Neural cell (in vitro differentiated cells): ENCODE results near the gene CFC1B. TPM values are rescaled to one million over a fixed set of nuclear protein-coding genes. Genes with fewer than 3 reads are reported as not detected.
"Not testable (repeated sequence)": the region's sequence is repeated elsewhere in the genome, so short reads cannot be mapped to it uniquely, and the experiment has no call there.

Experiments used
- H2AFZ ChIP-seq: fragments of 200-600, 300-800 bp; sonication (generic), shearing (Covaris generic); 2 replicates; pipeline ENCODE4 v1.6.0; 2014; ENCODE audit warnings: low read depth, mild to moderate bottlenecking, antibody characterized with exemption, low read length, moderate library complexity
- H3F3A ChIP-seq: fragments of 200-600 bp; shearing (Covaris generic); 2 replicates; pipeline ENCODE4 v1.6.1; 2016; ENCODE audit warnings: mild to moderate bottlenecking, moderate library complexity, mixed read lengths, antibody characterized with exemption, low read length; ENCODE audit not compliant: insufficient read depth, poor library complexity, severe bottlenecking
- H3K27ac ChIP-seq: fragments of 200-600, 300-800 bp; sonication (generic), shearing (Covaris generic); 2 replicates; pipeline ENCODE4 v1.5.1; 2014; ENCODE audit warnings: mild to moderate bottlenecking, low read length, moderate library complexity
- H3K27me3 ChIP-seq: fragments of 300-800, 200-600 bp; sonication (generic), shearing (Covaris generic); 2 replicates; pipeline ENCODE4 v1.6.0; 2014; ENCODE audit warnings: mild to moderate bottlenecking, low read depth, low read length, moderate library complexity; ENCODE audit not compliant: insufficient read depth
- H3K36me3 ChIP-seq: fragments of 300-800, 200-600 bp; sonication (generic), shearing (Covaris generic); 2 replicates; pipeline ENCODE4 v1.5.1; 2014; ENCODE audit warnings: mild to moderate bottlenecking, antibody characterized with exemption, low read length, moderate library complexity; ENCODE audit not compliant: insufficient read depth
- H3K4me2 ChIP-seq: fragments of 300-800, 200-600 bp; sonication (generic), shearing (Covaris generic); 2 replicates; pipeline ENCODE4 v1.6.0; 2014; ENCODE audit warnings: mild to moderate bottlenecking, low read length
- H3K4me3 ChIP-seq: fragments of 300-800, 200-600 bp; sonication (generic), shearing (Covaris generic); 2 replicates; pipeline ENCODE4 v1.5.1; 2014; ENCODE audit warnings: mild to moderate bottlenecking, low read length, moderate library complexity
- H3K79me2 ChIP-seq: fragments of 200-600 bp; shearing (Covaris generic); replicated peaks from 2 replicates; pipeline ENCODE4 v1.6.0; 2014; ENCODE audit warnings: mild to moderate bottlenecking, low read length, moderate library complexity; ENCODE audit not compliant: insufficient read depth
- H3K9ac ChIP-seq: fragments of 300-800, 200-600 bp; sonication (generic), shearing (Covaris generic); 2 replicates; pipeline ENCODE4 v1.6.1; 2016; ENCODE audit warnings: mild to moderate bottlenecking, low read length, mixed read lengths
- H3K9me2 ChIP-seq: fragments of 200-600 bp; shearing (Covaris generic); 2 replicates; pipeline ENCODE4 v1.6.1; 2016; ENCODE audit warnings: mild to moderate bottlenecking, low read length, mixed read lengths; ENCODE audit not compliant: insufficient read depth
- H3K9me3 ChIP-seq: fragments of 200-600, 300-800 bp; sonication (generic), shearing (Covaris generic); 2 replicates; pipeline ENCODE4 v1.6.1; 2016; ENCODE audit warnings: mild to moderate bottlenecking, mixed run types, low read length, moderate library complexity, mixed read lengths
- H4K20me1 ChIP-seq: fragments of 200-600 bp; shearing (Covaris generic); 2 replicates; pipeline ENCODE4 v1.6.1; 2016; ENCODE audit warnings: mild to moderate bottlenecking, mixed run types; ENCODE audit not compliant: insufficient read depth
- polyA minus RNA-seq: library from RNA; depleted of rRNA, polyadenylated mRNA; stranded (reverse); fragments of >200 nt; gene quantifications from 2 replicates; pipeline ENCODE4 v1.2.3, GENCODE V29; 2014
- polyA plus RNA-seq: library from polyadenylated mRNA; depleted of rRNA; stranded (reverse); fragments of >200 nt; gene quantifications from 2 replicates; pipeline ENCODE4 v1.2.3, GENCODE V29; 2014

The CFC1B gene
- polyA plus RNA-seq (not detected in 2 replicates), polyA minus RNA-seq (0.73 TPM in 1 of 2 replicates, not detected in the other)

DNA sequence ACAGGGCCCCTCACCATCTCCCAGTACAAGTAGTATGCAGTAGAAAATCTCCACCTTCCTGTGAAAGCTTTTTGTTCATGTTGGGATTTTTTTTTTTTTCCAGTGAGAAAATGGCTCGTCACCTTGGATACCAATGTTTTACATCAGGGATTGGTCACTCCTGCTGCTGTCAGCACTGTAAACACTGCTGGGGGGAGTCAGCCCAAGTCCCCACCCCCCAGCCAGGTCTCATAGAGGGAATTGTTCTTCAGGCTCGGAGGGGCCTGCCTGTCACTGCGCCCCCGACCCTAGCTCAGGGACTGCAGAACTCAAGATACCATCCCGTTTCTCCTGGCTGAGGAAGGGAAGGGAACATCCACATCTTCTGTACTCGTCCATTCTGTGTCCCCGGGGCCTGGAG lies at the start of gene CFC1B:
Gene CFC1B (plus strand): TSS at position 231 of the 400 bp plus-strand sequence. CDS start 263 bp downstream, outside the sequence.
- H3F3A ChIP-seq, H3K27me3 ChIP-seq, H3K27ac ChIP-seq, H3K9ac ChIP-seq, H3K9me2 ChIP-seq, H3K36me3 ChIP-seq, H3K9me3 ChIP-seq, H3K4me3 ChIP-seq, H2AFZ ChIP-seq, H4K20me1 ChIP-seq, H3K4me2 ChIP-seq, H3K79me2 ChIP-seq: not testable (repeated sequence)

DNA sequence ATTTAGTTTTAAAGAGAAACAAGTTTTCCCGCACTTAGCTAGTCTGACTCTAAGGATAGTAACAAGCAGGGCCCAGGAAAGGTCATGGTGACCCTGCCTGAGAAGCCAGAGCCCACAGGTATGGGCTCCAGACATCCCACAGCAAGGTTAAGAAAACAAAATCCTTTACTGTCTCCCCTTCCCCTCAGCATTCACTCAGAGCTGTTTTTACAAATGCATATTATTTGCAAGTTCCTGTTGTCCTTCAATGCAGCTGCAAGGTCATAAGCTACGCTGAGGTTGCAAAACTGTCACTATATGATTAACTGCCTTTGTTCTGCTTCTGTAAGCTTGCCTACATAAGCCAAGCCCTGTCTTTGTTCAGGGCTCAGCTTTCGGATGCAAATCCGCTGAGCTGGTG lies 29.9 kb upstream of the CFC1B start:
- H3K9ac ChIP-seq, H3K9me2 ChIP-seq, H3K9me3 ChIP-seq, H2AFZ ChIP-seq, H3K4me2 ChIP-seq, H3F3A ChIP-seq, H4K20me1 ChIP-seq, H3K79me2 ChIP-seq, H3K27ac ChIP-seq, H3K4me3 ChIP-seq, H3K36me3 ChIP-seq, H3K27me3 ChIP-seq: not testable (repeated sequence)

GRCh38 chr2:130509228-130509627 lies 11.8 kb upstream of the CFC1B start, which contains the start of gene POTEI:
Gene POTEI, minus strand, starts transcription at chr2:130509328. Its CDS starts 93 bp downstream, at chr2:130509235.
- not testable (repeated sequence) for H2AFZ ChIP-seq, H3K4me3 ChIP-seq, H3K9me3 ChIP-seq, H3F3A ChIP-seq, H3K36me3 ChIP-seq, H3K27ac ChIP-seq, H3K9me2 ChIP-seq, H3K79me2 ChIP-seq, H3K4me2 ChIP-seq, H3K27me3 ChIP-seq, H4K20me1 ChIP-seq, H3K9ac ChIP-seq

DNA sequence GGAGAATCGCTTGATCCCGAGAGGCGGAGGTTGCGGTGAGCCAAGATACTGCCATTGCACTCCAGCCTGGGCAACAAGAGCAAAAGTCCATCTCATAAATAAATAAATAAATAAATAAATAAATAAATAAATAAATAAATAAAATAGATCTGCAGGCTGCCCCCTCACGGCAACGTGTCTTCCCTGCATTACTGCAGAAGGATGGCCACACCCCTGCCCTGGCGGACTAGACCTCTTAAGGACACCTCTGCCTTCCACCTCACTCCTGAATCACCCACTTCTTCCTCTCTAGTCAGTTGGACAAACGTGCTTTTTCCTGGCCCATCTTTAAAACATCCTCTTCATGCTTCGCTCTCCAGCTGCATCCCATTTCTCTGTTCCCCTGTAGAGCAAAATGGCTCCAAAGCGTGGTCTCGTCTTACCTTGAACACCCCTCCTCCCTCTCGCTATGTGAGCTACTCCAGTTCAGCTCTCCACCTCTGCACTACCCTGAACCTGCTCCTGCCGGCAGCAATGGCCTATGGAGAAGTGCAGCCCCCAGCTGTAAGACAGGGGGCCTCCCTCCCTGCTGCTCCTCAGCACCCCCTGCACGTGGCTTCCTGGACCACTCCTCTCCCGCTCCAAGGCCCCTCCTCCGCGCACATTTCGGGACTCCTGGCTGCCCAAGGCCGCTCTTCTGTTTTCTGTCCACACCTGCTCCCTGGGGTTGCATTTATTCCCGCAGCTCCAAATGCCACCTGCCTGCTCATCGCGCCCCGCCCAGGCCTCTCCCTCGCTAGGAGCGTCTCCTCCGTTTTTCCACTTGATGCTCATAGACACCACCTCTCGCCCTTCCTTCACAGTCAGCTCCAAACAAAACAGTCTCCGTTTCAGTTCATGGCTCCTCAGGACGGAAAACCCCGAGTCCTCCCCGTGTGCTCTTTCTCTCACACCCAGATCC lies 9.9 kb upstream of the CFC1B start:
- H3F3A ChIP-seq, H2AFZ ChIP-seq, H3K27me3 ChIP-seq, H3K9ac ChIP-seq, H3K9me3 ChIP-seq, H3K36me3 ChIP-seq, H3K79me2 ChIP-seq, H3K4me2 ChIP-seq, H3K27ac ChIP-seq, H4K20me1 ChIP-seq, H3K9me2 ChIP-seq, H3K4me3 ChIP-seq: not testable (repeated sequence)

- H3K79me2 ChIP-seq, H3K9ac ChIP-seq, H3K9me2 ChIP-seq, H3K9me3 ChIP-seq, H4K20me1 ChIP-seq, H2AFZ ChIP-seq, H3K36me3 ChIP-seq, H3K4me3 ChIP-seq, H3K4me2 ChIP-seq, H3F3A ChIP-seq, H3K27ac ChIP-seq, H3K27me3 ChIP-seq: not testable (repeated sequence)
Measured at GRCh38 chr2:130511747-130512451, 9.1 kb upstream of the CFC1B start.

DNA sequence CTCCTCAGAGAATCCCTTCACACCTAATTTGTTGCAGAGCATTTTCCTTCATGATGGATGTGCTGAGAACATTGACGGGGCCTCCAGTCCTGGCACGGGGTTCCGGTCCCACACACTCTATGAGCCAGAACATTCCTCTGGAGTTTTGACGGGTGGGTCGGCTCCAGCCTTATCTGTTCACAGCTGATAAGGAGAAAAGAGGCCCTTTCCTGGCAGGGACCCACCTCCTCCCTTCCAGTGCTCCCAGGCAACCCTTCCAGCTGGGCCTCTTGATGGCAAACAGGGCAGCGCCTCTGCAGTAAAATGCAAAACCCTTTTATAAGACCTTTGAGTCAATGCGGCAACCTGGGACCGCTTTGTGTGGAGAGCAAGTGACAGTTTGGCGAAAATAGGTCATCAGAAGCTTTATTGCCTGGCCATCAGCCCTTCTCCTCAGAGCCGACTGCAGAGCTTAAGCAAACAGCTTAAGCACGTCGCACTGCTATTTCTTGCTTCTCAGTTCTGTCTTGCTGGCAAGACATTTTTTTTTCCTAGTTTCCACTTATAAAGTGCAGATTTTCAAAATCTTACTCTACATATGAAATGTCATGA lies 2.4 kb upstream of the CFC1B start:
- not testable (repeated sequence) for H3K36me3 ChIP-seq, H3K27me3 ChIP-seq, H4K20me1 ChIP-seq, H3K9ac ChIP-seq, H3F3A ChIP-seq, H3K79me2 ChIP-seq, H3K9me3 ChIP-seq, H3K9me2 ChIP-seq, H3K4me3 ChIP-seq, H3K4me2 ChIP-seq, H3K27ac ChIP-seq, H2AFZ ChIP-seq

DNA sequence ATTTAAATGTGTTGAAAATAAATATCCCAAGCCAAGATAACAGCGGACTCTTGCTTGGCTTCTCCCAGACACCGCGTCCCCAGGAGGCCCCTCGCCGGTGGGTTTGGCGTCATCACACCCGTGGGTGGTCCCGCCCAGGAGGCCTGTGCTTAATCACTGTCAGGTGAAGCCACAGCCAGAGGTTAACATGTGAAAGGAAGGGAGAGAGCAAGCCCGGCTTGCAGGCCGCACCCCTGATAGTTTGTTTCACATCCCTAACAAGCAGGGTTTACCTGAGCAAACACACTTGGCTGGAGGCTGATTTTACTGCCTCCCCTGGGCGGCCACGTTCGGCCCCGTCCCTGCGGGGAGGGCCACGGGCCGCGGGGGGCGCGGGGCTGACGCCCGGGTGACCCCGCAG lies 1.4 kb downstream of the CFC1B start:
- H3K4me2 ChIP-seq, H3K9me3 ChIP-seq, H3K9ac ChIP-seq, H3K27me3 ChIP-seq, H2AFZ ChIP-seq, H3K27ac ChIP-seq, H4K20me1 ChIP-seq, H3F3A ChIP-seq, H3K4me3 ChIP-seq, H3K9me2 ChIP-seq, H3K79me2 ChIP-seq, H3K36me3 ChIP-seq: not testable (repeated sequence)
